Posterior cingulate gyrus (tissue), 11 donors: ENCODE measurements around the gene CRISPLD2.

Source experiments
- DNase-seq, 10 donors: peaks; one replicate each; pipeline versions ENCODE4 v3.0.0 to v3.0.0-alpha.2; 2020 to 2021; ENCODE audit warnings: mixed read lengths in 3 of 10
- intact Hi-C: fragments of 100-400 bp; cut with DNase I; formaldehyde crosslinking; loops from one replicate; pipeline ENCODE4 v1.15.1; 2023

CRISPLD2 gene

DNA sequence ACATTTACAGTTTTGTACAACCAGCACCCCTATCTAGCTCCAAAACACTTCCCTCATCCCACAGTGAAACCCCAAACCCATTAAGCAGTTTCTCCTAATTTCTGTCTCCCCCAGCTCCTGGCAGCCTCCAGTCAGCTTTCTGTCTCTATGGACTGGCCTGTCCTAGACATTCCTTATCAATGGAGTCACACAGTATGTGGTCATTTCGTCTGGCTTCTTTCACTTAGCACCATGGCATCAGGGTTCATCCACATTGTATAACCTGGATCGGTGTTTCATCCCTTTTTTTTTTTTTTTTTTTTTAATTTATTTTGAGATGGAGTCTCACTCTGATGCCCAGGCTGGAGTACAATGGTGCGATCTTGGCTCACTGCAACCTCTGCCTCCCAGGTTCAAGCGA lies 123.0 kb downstream of the CRISPLD2 start:
- intact Hi-C loops, result no loop called here

DNA sequence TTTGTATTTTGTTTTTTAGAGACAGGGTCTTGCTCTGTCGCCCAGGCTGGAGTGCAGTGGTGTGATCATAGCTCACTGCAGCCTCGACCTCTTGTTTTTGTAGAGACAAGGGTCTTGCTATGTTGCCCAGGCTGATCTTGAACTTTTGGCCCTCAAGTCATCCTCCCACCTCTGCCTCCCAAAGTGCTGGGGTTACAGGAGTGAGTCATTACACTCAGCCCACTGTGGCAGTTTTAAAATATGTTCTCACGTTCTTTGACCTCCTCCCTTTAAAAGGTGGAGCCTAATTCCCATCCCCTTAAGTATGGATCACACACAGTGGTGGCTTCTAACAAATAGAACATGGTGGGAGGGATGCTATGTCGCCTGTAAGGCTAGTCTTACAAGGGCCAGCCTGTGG lies 123.8 kb downstream of the CRISPLD2 start:
- DNase-seq, result no peak
- intact Hi-C loops, result no loop called here

More for the DNA sequence above, 123.0 kb downstream of the CRISPLD2 start:
- DNase-seq, result no peak

DNA sequence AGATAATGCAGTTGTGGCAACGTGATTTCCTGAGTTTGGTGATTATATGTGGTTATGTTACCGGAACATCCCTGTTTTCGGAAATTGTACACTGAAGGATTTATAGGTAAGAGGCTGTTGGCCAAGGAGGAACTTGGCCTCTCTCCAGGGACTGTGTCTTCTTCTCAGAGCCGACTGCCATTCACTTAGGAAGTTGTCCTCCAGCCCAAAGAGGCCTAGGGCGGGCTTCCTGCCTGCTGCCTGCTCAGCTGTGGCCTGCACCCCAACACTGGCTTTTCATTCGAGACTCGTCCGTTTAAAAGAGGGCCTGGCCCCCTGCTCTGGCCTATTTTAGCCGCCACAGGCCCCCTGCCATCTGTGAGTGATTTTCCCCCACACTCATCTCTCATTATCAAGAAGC lies 127.2 kb downstream of the CRISPLD2 start:
- intact Hi-C loops, result no loop called here
- DNase-seq, result peak in 1 of 10 donors; percentile 23

DNA sequence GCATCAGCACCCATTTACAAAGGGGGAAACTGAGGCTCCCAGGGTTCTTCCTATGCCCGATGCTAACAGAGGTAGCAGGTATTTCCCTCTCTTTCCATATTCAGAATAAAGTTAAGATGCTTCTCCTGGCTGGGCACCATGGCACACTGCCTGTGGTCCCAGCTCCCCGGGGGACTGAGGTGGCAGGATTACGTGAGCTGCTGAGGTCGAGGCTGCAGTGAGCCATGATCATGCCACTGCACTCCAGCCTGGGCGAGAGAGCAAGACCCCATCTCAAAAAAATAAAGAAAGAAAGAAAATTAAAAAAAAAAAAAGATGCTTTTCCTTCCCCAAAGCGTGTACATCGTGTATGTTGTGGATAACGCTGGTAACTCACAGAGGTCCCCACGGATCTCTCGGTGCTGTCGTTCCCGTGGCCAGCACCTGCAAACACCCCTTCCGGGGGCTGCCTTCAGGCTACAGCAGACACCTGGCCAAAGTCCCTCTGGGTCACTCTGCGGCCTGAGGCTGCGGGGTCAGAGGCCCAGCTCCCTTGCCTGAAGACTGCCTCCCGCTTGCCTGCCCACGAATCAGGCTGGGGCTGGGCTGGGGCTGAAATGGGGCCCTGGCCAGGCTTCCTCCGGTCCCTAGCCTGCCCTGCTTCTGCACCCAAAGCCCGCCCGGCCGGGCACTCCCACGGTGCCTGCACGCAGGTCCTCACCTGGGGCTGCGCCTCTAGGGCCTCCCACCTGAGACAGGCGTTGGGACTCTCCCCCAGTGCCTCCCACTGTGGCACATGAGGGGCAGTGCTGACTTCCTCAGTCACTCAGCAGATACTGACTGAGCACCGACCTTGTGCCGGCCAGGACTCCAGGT lies 128.4 kb downstream of the CRISPLD2 start:
- no peak for DNase-seq
- intact Hi-C loops, result no loop called here

DNA sequence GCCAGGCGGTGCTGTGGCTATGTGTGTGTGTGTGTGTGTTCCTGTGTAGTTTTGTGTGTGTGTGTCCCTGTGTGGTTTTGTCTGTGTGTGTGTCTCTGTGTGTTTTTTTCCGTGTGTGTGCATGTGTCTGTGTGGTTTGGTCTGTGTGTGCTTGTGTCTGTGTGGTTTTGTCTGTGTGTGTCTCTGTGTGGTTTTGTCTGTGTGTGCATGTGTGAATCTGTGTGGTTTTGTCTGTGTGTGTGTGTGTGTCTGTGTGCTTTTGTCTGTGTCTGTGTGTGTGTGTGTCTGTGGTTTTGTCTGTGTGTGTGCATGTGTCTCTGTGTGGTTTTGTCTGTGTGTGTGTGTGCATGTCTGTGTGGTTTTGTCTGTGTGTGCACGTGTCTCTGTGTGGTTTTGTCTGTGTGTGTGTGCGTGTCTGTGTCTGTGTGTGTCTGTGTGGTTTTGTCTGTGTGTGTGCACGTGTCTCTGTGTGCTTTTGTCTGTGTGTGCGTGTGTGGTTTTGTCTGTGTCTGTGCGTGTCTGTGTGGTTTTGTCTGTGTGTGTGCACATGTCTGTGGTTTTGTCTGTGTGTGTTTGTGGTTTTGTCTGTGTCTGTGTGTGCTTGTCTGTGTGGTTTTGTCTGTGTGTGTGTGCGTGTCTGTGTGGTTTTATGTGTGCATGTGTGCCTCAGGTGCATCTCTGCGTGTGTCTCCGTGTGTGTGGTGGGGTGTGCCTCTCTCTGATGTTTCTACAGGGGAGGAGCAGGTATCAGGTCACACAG lies 129.2 kb downstream of the CRISPLD2 start:
- DNase-seq, result no peak
- intact Hi-C loops, result no loop called here

DNA sequence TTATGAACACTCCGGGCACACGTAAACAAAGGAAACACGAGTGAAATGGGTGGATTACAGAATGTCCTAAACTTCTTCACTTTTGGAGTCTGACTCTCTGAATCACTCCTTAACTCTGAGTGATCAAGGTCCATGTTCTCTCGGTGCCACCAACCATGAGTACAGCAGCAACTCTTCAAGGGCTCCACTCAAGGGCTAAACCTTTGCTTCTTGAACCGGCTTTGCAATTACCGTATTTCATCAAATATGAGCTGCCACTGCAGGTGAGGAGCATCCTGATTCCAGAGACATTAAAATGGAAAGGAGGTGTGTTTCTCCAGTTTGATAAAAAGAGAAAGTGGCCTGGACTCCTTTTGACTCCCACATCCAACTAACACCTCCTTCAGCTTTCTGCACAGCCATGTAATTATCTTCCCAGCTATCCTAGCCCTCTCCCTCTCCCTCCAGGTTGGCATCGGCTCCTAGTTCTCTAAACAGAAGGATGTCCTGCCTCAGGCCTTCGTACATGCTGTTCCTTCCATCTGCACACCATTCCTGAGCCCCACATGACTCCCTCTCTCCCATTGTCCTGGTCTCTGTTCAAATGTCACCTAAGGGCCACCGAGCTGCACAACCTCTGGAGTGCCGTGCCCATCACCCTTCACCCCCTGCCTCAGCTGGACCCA lies 130.1 kb downstream of the CRISPLD2 start:
- intact Hi-C loops, result no loop called here
- no peak for DNase-seq

DNA sequence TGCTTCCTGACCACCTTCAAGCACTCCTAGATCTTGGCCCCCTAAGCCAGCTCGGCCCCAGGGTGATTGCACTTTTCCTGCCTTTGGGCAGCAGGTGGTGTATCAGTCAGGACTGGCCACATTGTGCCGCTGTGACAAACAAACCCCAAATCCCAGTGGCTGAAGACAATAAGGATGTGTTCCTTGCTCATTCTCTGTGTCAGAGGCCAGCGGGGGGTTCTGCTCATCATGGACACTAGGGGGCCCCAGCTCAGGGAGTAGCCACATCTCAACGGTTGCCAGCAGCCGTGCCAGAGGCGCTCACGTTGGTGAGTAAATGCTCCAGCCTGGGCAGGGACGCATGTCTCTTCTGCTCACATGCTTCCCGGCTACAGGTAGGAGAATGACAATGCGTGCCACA lies 131.1 kb downstream of the CRISPLD2 start:
- no peak for DNase-seq
- intact Hi-C loops, result no loop called here

DNA sequence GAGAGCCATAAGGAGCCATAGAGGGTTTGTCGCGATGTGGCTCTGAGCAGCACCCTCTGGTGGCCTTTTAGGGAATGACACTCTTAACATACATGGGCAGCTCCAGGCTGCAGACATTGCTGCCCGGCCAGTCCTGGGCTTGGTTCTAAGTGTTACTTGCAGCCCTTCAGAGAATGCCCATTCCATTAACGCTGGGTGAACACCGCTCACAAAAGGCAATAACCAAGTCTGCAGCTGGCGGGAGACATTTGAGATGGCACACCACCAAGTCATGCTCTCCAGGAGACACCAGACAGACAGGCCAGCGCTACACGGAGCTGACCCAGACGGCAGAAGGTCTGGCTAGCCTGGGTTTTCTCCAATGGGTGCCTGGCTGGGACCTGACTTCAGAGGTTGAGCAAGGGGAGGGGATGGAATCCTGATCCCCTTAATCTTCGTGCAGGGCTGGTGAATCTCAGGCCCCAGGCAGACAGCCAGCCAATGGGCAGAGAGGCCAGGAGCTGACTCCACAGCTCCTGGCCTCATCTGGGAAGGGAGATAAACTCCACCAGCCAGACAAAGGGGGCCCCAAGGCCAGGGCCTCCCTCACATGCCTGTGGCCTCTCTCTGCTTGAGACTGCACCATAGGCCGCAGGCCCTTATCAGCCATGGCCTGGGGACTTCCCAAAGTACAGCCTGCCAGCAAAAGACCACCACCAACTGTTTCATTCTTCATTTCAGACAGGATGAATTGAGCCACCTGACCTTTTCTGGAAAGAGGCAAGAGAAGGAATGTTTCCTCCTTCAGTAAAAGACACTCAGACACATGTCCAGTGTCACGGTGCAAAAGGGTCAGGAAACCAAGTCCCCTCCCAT lies 132.8 kb downstream of the CRISPLD2 start:
- intact Hi-C loops, result loop anchor here (1.0 to 2.0 kb wide), 2 partner anchors 28 to 198 kb away; no protein-coding TSS in a partner anchor
- peak in 9 of 10 donors; percentile 50 to 94 (median 76) for DNase-seq

DNA sequence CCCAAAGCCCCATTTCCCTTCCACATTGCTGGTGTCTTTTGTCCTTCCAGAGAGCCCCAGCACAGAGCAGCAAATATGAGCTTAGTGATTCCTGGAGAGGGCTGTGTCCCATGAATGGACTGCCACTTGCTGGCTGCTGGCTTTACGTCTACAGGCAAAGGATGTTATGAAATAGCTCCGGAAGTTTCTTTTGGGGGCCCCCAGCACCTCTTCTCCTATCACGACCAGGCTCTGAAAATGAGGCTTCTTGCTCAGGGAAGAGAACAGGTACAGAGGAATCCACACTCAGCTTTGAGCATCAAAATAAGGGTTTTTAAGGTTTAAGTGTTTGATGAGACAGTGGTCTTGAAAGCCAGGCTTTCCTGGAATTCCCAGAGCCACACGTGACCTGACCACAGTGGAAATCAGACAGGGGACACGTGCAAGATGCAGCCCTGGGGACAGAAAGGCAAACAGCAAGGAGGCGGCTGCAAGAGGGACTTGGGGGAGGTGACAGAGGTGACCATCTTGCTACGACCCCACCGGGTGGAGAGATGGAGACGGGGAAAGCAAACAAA lies 133.5 kb downstream of the CRISPLD2 start:
- intact Hi-C loops, result loop anchor here (2.0 kb wide), 1 partner anchor 28 kb away; no protein-coding TSS in a partner anchor
- DNase-seq, result no peak

DNA sequence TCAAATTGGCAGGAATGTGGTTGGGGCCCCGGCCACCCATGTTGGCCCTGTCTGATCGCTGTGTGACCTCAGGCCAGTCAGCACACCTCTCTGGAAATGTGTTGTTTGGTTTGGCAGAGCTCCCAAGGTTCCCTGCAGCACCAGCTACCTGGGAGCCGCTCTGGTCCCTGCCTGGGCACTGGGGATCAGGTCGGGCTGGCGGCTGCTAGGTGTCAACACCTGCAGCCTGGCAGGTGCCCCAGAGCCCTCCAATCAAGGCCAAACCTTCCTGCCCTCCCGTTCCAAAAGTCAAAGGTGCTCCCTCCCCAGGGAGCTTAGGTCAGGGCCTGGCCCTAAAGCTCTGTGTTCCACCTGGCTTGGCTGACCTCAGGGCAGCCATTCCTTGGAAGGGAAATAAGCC lies 135.6 kb downstream of the CRISPLD2 start:
- peak in 1 of 10 donors; percentile 24 for DNase-seq
- intact Hi-C loops, result no loop called here

DNA sequence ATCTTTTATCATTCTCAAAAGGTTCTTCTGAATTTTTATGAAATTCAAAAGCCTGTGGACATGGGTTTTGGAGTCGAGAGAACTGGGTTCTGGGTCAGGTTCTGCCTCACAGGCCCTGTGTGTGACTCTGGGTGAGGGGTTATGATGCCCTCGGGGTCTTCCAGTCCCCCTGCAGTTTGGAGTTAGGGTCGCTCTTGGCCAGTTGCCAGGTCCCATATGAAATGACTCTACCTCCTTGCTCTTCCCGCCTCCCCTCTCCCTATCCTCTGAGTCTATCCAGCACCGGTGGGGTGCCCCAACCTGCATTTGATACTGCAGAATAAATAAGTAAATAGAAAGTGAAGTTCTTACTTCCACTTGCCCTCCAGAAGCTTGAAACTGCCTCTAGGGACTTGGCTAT lies 137.4 kb downstream of the CRISPLD2 start:
- intact Hi-C loops, result no loop called here
- no peak for DNase-seq

DNA sequence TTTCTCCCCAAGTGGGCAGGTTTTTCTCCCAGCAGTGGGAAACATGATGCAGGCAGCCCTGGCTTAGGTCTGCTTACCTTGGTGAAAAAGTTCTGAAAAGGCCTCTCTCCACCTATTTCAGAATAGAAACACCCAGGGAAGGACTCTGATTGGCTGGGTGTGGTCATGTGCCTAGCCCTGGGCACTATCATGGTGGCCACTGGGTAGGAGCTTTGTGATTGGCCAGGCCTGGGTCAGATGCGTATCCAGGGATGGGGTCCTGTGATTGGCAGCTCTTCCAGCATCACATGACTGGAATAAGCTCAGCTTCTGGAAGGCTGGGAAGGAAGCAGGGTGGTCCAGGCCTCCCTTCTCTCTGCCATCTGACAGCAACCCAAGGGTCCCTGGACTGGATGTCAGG lies 138.0 kb downstream of the CRISPLD2 start:
- DNase-seq, result no peak
- intact Hi-C loops, result no loop called here
